ENCODE data around the gene UQCR11.

Gene UQCR11

GRCh38 chr19:1554968-1555367 is 50.3 kb downstream of the UQCR11 start:
- no peak overlapping the region for H3K27ac ChIP-seq
- TF ChIP-seq CTCF (IDR thresholded peaks at IDR 0.05) (no peak), ZFX (IDR thresholded peaks at IDR 0.05; ENCODE audit: borderline replicate concordance) (no peak)

- H3K27ac ChIP-seq = peak overlapping the region; percentile 18; the same call in 1 of the 2 replicates
- TF ChIP-seq ZFX (IDR thresholded peaks at IDR 0.05; ENCODE audit: borderline replicate concordance) = no peak
- TF ChIP-seq CTCF (IDR thresholded peaks at IDR 0.05) = no peak
These were observed 51.8 kb downstream of the UQCR11 start for GRCh38 chr19:1553415-1553814.

GRCh38 chr19:1551068-1552040 is 53.9 kb downstream of the UQCR11 start:
- TF ChIP-seq CTCF (IDR thresholded peaks at IDR 0.05) = no peak
- no peak for TF ChIP-seq ZFX (IDR thresholded peaks at IDR 0.05; ENCODE audit: borderline replicate concordance)
- H3K27ac ChIP-seq = no peak overlapping the region

- H3K27ac ChIP-seq = no peak overlapping the region
- no peak for TF ChIP-seq CTCF (IDR thresholded peaks at IDR 0.05)
- TF ChIP-seq ZFX (IDR thresholded peaks at IDR 0.05; ENCODE audit: borderline replicate concordance) = no peak
These were observed 55.8 kb downstream of the UQCR11 start for GRCh38 chr19:1549332-1549945.

All from 22Rv1 (cell line).